ENCODE data around the gene PDE12.

- no peak for TF ChIP-seq CTCF (IDR thresholded peaks at IDR 0.05 in 8 of 11, conservative IDR thresholded peaks at IDR 0.05 in 3 of 11)
- TF ChIP-seq POLR2A (IDR thresholded peaks at IDR 0.05): no peak
- no peak for TF ChIP-seq POLR2AphosphoS5 (IDR thresholded peaks at IDR 0.05)
These were observed 498 bp downstream of the PDE12 start for GRCh38 chr3:57556459-57557084.
